Colonic mucosa (tissue), 4 donors: ENCODE data around the gene NELFA. TPM values are rescaled to one million over a fixed set of nuclear protein-coding genes. Genes with fewer than 3 reads are reported as not detected.

Experiments used
- DNase-seq: peaks from one replicate; pipeline ENCODE4 v3.0.0-alpha.2; 2020
- H3K27ac ChIP-seq: fragments of 200-600 bp; one replicate; pipeline ENCODE4 v1.8.0; 2021
- H3K27me3 ChIP-seq: fragments of 200-600 bp; one replicate; pipeline ENCODE4 v1.8.0; 2021
- H3K36me3 ChIP-seq: fragments of 200-600 bp; one replicate; pipeline ENCODE4 v1.8.0; 2021
- H3K4me1 ChIP-seq: fragments of 200-600 bp; one replicate; pipeline ENCODE4 v1.8.0; 2021; ENCODE audit warnings: mild to moderate bottlenecking
- H3K4me3 ChIP-seq: fragments of 200-600 bp; one replicate; pipeline ENCODE4 v1.8.0; 2021
- H3K9ac ChIP-seq, 2 donors: one replicate each; pipeline ENCODE4 v1.7.0; 2013; ENCODE audit warnings: control low read depth in 2 of 2, low read depth in 2 of 2, low read length in 2 of 2
- H3K9me3 ChIP-seq: fragments of 200-600 bp; one replicate; pipeline ENCODE4 v1.8.0; 2021
- intact Hi-C: fragments of 100-400 bp; cut with DNase I; formaldehyde crosslinking; loops from one replicate; pipeline ENCODE4 v1.14.1; 2022
- total RNA-seq, 2 donors: library from RNA; stranded (reverse); fragmentation: NEBNext Ultra II Directional in 1 of 2; extraction: Animal tissue kit (Norgen Biotek cat#: 25700) in 1 of 2; gene quantifications; one replicate each; pipeline ENCODE4 v1.2.1, GENCODE V29; 2021
- TF ChIP-seq, protein P1 (sequence below): fragments of 200-600 bp; IDR thresholded peaks from one replicate; pipeline ENCODE4 v1.8.0; 2022; ENCODE audit warnings: antibody characterized with exemption, mild to moderate bottlenecking
- donor health status: healthy.
- donor health status: DM: no; HTN: no; CAD: no.
- donor health status: DM: no; HTN: no; CAD: no.

Gene NELFA
- total RNA-seq, 2 donors from 2014 or later: 25.7 to 41.5 TPM

DNA sequence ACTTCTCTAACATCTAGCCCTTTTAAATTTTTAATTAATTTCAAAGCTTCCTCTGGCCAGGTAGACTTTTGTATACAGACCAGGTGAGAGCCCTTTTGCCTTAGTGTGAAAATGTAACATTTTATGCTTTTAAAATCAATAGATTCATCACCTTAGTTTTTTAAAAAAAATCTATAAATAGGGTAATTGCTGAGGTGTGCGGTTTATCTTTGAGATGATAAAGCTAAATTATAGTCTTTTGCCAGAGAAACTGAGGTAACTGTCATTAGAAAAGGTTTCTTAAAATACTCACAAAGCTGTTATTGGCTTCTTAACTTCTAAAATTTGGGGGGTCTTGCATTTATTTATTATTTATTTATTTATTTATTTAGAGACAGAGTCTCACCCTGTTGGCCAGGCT lies 62.9 kb downstream of the NELFA start:
- H3K4me3 ChIP-seq: no peak overlapping the region
- TF ChIP-seq, protein P1, sequence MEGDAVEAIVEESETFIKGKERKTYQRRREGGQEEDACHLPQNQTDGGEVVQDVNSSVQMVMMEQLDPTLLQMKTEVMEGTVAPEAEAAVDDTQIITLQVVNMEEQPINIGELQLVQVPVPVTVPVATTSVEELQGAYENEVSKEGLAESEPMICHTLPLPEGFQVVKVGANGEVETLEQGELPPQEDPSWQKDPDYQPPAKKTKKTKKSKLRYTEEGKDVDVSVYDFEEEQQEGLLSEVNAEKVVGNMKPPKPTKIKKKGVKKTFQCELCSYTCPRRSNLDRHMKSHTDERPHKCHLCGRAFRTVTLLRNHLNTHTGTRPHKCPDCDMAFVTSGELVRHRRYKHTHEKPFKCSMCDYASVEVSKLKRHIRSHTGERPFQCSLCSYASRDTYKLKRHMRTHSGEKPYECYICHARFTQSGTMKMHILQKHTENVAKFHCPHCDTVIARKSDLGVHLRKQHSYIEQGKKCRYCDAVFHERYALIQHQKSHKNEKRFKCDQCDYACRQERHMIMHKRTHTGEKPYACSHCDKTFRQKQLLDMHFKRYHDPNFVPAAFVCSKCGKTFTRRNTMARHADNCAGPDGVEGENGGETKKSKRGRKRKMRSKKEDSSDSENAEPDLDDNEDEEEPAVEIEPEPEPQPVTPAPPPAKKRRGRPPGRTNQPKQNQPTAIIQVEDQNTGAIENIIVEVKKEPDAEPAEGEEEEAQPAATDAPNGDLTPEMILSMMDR: no peak
- H3K9ac ChIP-seq: no peak overlapping the region
- H3K36me3 ChIP-seq: no peaks in the 10 kb centered on the region
- H3K27me3 ChIP-seq: no peaks in the 10 kb centered on the region
- intact Hi-C loops: no loop called here
- no peak overlapping the region for H3K27ac ChIP-seq
- no peaks in the 10 kb centered on the region for H3K4me1 ChIP-seq
- no peaks in the 10 kb centered on the region for H3K9me3 ChIP-seq
- no peak for DNase-seq

- intact Hi-C loops: no loop called here
- no peaks in the 10 kb centered on the region for H3K36me3 ChIP-seq
- H3K9me3 ChIP-seq: no peaks in the 10 kb centered on the region
- TF ChIP-seq, protein P1: no peak
- no peak overlapping the region for H3K4me3 ChIP-seq
- H3K9ac ChIP-seq: no peak overlapping the region
- DNase-seq: no peak
- H3K27ac ChIP-seq: no peak overlapping the region
- H3K4me1 ChIP-seq: no peaks in the 10 kb centered on the region
- no peaks in the 10 kb centered on the region for H3K27me3 ChIP-seq
Measured at GRCh38 chr4:1945124-1945895, 63.5 kb downstream of the NELFA start.

DNA sequence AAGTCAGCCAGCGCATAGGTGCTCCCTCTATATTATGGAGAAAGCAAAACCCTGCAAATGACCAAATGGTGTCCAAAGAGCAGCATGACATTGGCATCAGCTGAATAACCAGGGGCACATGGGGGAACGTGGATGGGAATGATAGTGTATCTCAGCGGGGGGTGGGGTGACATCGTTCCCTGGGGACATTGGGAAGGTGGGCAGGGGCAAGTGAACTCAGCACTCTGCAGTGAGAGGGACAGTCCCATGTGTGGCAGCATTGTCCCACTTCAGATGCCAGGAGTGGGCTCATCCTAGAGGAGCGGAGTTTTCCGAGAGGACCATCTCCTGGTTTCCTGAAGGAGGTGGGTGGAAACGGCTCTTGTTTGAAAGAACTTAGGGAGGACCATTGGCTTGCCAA lies 64.8 kb downstream of the NELFA start:
- no peaks in the 10 kb centered on the region for H3K9me3 ChIP-seq
- H3K4me3 ChIP-seq: no peak overlapping the region
- intact Hi-C loops: no loop called here
- H3K4me1 ChIP-seq: no peaks in the 10 kb centered on the region
- H3K27me3 ChIP-seq: no peaks in the 10 kb centered on the region
- H3K36me3 ChIP-seq: no peaks in the 10 kb centered on the region
- no peak overlapping the region for H3K27ac ChIP-seq
- no peak for DNase-seq
- TF ChIP-seq, protein P1: no peak
- H3K9ac ChIP-seq: no peak overlapping the region

GRCh38 chr4:1940566-1940965 lies 68.2 kb downstream of the NELFA start:
- no peaks in the 10 kb centered on the region for H3K4me1 ChIP-seq
- H3K27ac ChIP-seq: no peak overlapping the region
- H3K4me3 ChIP-seq: no peak overlapping the region
- H3K36me3 ChIP-seq: no peaks in the 10 kb centered on the region
- no peaks in the 10 kb centered on the region for H3K9me3 ChIP-seq
- H3K9ac ChIP-seq: no peak overlapping the region
- DNase-seq: no peak
- TF ChIP-seq, protein P1: no peak
- intact Hi-C loops: no loop called here
- H3K27me3 ChIP-seq: no peaks in the 10 kb centered on the region

- Histone ChIP-seq H3K27me3 (no peaks in the 10 kb centered on the region), H3K4me1 (no peaks in the 10 kb centered on the region), H3K9ac (no peak overlapping the region), H3K9me3 (no peaks in the 10 kb centered on the region), H3K36me3 (no peaks in the 10 kb centered on the region), H3K27ac (no peak overlapping the region), H3K4me3 (no peak overlapping the region)
- DNase-seq: no peak
- TF ChIP-seq, protein P1: no peak
- intact Hi-C loops: no loop called here
Measured at GRCh38 chr4:1939664-1940509, 68.9 kb downstream of the NELFA start.
